ENCODE data around the gene CLN5.
"Not testable (repeated sequence)": the region's sequence is repeated elsewhere in the genome, so short reads cannot be mapped to it uniquely, and the experiment has no call there.

The CLN5 gene

DNA sequence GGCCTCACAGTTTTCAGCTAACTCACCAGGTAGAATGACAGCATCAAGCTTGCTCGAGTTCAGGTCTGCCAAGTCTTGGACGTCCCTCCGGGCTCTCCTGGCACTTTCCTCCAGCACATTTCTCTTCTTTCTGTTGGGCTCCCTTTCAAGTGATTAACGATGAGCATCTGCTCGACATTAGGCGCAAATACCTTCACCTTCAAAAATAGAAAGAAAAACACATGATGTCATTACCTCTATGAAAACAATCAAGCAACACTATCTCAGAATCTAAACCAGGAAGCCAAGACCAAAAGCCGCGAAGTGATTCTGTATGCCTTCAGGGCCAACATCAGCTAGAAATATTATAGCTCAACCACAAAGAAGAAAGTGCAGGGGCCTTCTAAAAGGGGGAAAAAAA, 15.4 kb upstream of the CLN5 start:
- DNase-seq, result no peak

DNA sequence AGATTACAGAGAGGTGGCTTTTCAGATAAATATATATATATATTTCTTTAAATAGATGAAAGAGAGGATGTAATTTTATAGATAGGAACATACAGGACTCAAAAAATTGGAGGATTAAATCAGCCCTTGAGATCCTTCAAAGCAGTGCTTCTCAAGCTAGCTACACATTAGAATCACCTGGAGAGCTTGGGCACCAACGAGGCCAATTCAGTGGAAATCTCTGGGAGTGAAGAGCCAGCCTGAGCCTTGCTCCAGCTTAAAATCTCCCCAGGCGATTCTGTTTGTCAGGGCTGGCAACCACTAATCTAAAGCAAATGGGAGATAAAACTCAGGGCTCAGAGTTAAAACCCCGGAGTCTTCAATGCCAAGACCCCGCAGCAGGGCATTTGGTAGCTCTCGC, 15.0 kb upstream of the CLN5 start:
- no peak for DNase-seq

DNA sequence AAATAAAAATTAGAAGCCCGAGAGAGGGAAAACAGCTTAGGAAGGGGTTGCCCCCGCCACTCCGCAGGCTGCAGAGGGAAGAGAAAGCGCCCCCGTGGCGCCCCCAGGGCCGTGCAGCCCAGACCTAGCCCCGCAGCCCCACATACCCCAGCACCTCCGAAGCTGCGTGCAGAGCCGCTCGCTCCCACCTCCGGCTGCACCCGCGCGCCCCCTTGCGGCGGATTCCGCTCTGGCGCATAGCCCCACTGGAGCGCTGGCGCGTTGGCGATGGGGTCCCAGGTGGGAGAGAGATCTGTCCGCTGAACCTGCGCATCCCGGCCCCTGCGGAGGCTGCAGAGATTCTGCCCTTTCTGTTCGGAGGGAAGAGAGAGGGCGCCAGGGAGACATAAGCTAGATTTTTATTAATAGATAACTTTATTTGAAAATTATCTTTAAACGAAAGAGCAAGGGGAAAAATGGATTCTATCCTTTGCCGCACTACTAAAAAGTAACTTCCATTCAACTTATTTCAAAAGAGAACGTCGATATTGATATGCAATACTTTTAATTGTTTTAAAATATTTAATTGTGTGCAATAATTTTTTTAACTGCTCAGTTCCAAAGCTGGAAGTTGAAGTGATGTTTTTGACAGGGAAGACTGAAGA, 11.7 kb upstream of the CLN5 start:
- DNase-seq, result peak; percentile 76

DNA sequence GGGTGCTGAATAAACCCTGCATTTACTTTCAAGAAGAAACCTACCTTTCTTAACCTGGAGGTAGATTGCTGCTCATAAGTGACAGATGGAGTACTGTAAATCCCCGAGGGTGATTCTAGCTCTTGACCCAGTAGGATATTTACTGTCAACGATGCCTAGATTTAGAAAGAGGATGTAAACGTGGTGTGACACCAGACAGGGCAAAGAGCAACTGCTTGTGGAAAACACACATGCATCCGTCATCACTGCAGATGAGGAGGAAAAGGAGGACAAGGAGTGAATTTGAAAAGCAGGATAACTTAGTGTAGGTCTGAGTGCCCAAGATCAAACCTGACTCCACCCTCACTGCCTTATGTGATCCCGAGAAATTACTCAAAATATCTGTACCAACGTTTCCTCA, 9.8 kb upstream of the CLN5 start:
- DNase-seq, result no peak

DNA sequence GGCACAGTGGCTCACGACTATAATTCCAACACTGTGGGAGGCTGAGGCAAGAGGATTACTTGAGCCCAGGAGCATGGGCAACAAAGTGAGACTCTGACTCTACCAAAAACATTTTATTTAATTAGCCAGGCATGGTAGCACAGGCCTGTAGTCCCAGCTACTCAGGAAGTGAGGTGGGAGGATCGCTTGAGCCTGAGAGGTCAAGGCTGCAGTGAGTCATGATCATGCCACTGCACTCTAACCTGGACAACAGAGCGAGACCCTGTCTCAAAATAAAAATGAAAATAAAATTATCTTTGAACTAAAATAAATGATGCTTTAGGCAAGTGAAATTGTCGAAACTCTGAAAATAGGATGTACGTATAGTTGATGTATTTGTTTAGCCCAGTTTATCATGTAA, 8.2 kb upstream of the CLN5 start:
- no peak for DNase-seq

DNA sequence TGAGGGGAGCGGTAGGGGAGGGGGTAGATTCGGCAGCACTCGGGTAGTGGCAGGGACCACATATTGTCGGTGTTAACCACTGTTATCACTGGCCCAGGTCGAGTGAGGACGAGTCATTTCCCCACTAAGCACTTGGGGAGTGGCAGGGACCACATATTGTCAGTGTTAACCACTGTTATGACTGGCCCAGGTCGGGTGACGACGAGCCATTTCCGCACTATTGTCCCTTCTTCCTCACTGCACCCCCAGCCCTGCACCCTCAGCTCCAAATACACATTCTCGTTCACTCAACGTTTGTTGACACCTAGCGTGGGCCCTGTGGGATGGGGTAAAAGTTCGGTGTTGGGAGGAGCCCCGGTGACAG, 467 bp upstream of the CLN5 start:
- no peak for DNase-seq

DNA sequence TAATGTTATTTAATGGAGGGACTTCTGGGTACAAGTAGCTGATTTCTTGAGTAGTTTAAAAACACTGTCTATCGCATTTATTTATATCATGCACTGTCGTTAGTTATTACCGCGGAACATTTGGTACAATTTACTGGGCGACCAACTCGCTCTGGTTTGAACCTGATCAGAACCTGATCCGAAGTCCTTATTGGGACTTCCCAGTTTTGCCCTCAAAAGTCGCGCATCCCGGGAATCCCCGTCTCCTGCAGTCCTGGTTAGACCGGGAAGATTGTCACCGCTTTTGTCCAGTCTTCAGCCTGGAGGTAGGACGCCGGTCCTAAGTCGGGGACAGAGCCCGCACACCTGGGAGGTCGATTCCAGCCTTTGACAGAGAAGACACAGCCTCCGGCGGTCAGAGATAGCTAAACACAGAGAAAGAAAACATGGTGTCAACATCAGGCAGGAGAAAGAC, 694 bp downstream of the CLN5 start:
- DNase-seq, result no peak

DNA sequence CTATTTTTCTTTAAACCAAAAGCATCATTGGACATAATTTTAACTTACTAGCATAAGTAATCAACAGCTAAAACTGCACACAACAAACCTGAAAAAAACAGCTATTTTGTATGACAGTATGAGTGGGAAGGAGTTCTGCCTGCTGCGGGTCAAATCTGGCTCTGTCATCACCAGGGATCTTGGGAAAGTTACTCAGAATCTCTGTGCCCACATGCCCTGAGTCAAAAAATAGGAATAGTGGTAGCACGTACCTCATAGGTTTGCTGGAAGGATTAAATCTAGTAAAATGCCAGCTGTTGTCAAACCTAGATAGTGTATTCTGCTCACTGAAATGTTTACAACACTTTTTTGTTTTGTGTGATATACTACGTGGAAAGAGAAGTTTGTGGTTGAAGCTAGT, 1.1 kb downstream of the CLN5 start:
- DNase-seq, result no peak

DNA sequence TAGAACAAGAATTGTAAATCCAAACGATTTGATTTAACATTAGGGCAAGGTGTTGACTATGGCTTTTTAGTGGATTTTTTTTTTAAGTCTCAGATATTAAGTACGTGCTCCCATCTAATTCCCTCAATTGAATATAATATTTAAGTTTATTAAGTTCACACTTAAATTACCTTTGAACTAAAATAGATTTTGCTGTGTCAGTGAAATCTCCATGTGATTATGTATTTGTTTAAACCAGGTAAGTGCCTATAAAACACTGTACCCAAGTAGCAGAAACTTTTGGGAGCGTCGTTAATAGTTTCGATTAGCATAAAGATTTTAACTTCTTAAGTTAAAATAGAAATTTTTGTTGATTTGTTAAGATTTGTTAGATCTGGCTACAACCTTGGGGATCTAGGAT, 1.6 kb downstream of the CLN5 start:
- no peak for DNase-seq

DNA sequence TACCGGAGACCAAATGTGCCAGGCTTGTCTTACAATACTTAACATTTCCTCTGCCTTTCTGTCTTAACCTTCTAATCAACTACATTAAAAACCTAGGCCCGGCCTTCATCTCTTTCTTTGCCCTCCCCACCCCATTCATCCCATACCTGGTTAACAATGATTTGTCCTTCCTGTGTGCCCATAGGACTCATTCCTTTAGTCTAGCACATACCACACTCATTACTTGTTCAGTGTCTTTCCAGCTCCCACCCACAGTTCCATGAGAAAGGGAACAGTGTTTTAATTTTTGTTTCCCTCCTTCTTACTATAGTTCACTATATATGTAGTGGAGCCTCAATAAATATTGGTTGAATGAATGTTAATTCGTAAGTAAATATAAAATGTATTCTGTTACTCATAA, 2.4 kb downstream of the CLN5 start:
- no peak for DNase-seq

DNA sequence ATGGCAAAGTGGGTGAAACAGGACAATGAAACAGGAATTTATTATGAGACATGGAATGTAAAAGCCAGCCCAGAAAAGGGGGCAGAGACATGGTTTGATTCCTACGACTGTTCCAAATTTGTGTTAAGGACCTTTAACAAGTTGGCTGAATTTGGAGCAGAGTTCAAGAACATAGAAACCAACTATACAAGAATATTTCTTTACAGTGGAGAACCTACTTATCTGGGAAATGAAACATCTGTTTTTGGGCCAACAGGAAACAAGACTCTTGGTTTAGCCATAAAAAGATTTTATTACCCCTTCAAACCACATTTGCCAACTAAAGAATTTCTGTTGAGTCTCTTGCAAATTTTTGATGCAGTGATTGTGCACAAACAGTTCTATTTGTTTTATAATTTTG, 8.6 kb downstream of the CLN5 start:
- no peak for DNase-seq

DNA sequence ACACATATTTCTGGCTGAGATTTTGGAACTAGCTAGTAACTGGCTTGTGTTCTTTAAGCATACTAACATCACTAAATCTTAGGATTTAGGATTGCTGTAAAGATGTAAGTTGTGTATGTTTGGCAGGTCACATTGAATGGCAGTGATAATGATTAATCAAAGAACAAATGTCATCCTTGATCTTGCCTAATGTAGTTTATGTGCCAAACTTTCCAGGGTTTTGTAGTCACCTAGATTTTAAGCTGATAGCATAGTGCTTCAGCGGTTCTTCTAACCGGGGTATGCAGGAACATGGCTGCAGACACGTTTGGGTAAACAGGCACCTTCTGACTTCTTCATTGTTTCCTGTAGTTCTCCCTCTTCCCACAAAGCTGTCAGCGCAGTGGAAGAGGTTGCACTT, 9.7 kb downstream of the CLN5 start:
- no peak for DNase-seq

DNA sequence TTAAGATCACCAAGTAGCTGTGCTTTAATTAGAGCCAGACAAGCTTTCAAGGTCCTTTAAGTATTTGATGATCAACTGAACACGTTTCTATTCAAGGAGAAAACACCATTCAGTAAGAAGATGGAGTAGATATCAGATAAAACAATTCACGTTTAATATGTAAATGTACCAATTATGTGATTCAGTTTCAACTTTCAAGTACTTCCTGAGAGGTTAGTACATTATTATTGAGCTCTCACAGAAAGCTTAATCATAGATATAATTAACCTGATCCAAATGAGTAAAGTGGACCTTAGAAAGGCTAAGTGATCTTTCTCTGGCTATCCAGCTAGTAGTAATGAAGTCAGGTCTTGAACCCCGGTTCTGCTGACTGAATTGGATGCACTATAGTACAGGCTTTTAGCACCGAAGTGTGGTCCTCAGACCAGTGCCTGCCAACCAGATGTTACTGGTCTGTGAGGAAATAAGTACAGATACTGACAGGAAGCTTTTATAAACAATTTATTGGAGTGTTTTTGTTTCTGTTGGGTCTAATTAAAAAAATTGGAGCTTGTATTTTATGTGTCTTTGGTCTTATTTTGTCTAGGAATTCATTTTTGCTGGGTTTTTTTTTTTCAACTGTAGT, 10.2 kb downstream of the CLN5 start:
- DNase-seq, result no peak

DNA sequence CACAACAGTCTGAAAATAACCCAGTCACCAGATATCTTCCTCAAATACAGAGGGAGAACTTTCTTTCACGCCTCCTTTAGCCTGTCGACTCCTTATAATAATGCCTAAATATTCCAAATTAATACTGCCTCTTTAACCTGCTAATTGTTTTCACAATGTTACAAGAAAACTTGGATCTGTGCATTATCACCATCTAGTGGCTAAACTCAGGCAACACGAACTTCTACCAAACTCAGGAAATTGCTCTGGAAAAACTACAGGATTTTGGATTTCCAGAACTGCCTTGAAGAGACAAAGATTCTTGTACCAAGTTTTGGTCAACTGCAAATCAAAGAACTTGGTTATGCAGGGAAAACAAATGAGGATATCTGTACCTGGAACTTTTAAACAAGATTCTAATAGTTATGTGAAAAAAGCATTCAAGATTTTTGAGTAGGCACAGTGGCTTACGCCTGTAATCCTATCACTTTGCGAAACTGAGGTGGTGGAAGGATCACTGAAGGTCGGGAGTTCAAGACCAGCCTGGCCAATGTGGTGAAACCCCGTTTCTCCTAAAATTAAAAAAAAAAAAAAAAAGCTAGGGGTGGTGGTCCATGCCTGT, 10.8 kb downstream of the CLN5 start:
- no peak for DNase-seq

DNA sequence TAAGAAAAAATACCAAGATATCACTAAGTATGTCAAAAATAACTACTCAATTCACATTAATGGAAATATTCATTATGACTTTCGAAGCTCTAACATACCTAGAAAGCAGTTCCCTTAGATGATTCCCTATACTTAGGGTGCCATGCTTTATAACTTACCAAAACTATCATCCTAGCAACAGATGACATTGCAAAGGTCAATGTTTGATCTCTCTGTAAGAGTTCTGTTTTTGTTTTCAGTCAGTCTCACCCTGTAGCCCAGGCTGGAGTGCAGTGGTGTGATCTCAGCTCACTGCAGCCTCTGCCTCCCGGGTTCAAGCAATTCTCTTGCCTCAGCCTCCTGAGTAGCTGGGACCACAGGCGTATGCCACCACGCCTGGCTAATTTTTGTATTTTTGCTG, 16.5 kb downstream of the CLN5 start:
- DNase-seq, result not testable (repeated sequence)

DNA sequence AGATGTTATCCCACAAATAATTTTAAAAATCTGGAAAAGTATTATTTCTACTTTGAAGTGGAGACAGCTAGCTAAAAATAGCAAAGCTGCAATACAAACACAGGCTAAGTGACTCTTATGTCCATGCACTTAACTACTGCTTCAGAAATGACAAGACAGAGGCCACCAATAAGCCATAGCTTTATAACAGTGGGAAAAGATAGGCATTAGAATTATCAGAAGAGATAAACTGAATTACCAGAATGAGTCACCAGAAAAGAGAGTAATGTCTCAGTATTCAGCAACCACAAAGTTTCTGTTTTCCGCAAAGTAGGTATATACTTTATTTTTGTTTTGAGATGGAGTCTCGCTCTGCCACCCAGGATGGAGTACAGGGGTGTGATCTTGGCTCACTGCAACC, 17.1 kb downstream of the CLN5 start:
- no peak for DNase-seq

DNA sequence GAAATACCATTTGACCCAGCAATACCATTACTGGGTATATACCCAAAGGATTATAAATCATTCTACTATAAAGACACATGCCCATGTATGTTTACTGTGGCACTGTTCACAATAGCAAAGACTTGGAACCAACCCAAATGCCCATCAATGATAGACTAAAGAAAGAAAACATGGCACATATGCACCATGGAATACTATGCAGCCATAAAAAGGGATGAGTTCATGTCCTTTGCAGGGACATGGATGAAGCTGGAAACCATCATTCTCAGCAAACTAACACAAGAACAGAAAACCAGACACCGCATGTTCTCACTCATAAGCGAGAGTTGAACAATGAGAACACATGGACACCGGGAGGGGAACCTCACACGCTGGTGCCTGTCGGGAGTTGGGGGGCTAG, 17.8 kb downstream of the CLN5 start:
- DNase-seq, result not testable (repeated sequence)

DNA sequence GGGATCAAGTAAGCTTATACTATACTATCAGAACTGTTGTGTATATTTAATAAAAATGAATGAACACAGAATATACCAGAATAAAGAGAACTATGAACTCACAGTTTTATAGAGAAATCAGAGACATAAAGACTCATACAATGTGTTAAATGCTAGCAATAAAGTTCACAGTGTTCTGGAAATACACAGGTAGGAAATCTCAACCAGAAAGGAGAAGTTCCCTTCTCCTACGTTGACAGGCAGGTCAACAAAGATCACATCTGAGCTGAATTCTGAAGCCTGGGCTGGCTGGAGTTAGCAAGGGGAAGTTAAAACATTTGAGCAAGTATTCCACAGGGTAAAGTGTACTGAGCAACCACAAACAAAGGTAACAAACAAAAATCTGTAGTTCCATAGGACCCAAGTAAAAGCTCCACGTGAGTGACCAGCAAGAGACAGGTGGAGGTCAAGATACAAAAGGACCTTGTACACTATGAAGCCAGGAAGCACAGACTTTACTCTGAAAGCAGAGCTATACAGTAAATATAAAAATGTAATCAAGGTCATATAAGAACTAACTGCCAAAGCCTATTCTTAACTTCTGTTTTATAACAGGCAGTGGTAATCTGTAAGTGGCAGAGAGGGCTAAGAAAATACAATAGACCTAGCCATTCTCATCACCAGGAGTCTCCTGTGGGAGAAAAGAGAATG, 22.1 kb downstream of the CLN5 start:
- no peak for DNase-seq

DNA sequence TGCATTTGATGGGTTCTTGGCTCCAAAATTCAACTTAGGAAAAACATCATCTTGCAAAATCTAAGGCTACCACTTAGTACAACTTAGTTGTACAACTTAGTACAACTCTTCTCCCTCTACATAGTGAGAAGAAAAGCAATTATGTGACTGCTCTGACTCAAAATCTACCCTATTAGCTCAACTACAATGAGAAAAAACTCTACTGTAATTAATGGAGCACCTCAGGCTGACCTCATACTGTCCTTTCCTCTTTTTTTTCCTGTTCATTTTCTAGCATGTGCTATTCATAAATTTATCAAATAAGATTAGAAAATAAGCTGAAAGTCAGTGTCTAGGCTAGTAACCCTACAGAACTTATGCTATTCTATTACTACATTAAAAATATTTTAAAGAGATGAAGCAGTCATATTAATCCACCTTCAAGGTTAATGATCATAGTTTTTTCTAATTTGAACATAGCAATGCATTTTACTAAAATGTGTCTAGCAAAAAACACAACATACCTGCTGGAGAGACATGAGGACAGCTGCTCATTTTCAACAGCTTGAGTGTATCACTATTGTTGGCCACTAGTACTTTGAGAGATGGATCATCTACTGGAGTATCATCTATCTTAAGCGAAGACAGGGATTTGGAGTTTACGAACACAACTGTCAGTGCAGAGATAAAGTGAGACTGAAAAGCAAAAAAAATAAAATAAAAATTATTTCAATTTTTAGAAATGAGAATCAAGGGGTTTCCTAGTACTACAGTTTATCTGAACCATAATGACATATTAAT, 23.2 kb downstream of the CLN5 start:
- DNase-seq, result no peak

DNA sequence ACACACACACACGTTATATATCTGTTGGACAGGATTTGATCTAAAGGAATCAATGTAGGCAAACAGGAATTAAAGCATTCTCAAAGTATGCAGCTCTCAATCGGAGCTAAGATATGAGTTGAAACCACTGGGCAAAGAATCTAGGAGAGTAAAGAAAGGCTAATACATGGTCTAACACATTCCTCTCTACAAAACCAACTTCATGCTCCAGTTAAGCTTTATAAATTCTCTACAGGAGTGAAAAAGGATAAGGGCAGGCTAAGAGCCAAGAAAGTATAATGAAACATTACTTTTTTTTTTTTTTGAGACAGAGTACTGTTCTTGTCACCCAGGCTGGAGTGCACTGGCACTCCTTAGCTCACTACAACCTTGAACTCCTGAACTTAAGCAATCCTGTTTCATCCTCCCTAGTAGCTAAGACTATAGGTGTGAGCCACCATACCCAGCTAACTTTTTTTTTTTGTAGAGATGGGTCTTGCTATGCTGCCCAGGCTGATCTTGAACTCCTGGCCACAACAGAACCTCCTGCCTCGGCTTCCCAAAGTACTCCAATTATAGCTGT, 24.5 kb downstream of the CLN5 start:
- no peak for DNase-seq

DNA sequence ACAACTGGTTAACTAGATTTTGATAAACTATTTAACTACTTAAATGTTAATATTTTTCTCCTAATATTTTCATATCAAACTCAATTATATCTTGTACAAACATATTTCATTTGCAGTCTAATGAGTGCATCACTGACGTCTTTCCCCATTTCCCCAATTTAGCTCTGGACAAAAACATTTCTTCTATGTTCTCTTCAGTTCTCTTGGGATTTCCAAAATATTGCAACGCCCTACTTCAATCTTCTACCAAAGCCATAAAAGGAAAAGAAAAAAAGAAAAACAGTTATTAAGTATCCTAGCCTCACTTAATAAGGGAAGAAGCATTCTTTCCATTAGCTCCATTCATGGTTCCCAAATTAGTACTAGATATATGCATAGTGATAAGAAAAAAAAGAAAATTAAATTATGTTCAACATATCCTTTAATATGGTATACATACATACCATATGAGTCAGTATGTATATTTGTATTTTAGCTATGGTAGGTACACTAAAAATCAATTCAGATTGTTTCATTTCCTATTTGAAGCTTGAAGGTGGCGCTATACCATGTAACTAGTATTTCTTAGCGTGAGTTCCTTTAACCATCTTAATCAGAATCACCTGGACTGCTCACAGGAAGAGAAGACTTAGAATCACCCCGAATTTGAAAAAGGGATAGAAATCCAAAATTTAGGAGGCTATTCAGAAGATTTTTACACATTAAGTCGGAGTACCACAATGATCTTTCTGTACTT, 25.2 kb downstream of the CLN5 start:
- no peak for DNase-seq

DNA sequence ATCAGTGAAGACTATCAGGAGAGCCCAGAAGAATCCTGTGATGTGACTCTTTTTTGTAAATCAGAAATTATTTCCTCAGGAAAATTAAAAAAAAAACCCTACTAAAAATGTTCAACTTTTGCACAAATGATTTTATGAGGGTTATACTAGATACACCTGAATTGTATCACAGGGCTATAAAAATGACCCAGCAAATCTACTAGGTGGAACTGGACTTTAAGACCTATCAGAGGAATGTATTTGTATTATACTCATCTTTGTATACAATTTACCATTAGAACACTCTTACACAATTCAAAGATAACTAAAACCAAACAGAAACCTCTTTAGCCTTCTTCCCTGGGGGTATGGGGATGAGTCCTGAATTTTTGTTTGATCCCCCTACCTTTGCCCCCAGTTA, 27.9 kb downstream of the CLN5 start:
- DNase-seq, result no peak

Measured in NCI-H1092 (cell line).